ENCODE data around the gene USP3. TPM values are rescaled to one million over a fixed set of nuclear protein-coding genes. Genes with fewer than 3 reads are reported as not detected.

Gene USP3
- total RNA-seq, 2 donors from 2014 or later, result 40.3 to 41.8 TPM

GRCh38 chr15:63559753-63560152 lies 55.4 kb downstream of the USP3 start:
- intact Hi-C loops (cut with DNase I), result loop anchor here in 1 of 2 donors (10.0 kb wide), 1 partner anchor 55 kb away; the partner anchor contains the start of gene USP3
- no peak for DNase-seq (ENCODE audit: low spot score)

DNA sequence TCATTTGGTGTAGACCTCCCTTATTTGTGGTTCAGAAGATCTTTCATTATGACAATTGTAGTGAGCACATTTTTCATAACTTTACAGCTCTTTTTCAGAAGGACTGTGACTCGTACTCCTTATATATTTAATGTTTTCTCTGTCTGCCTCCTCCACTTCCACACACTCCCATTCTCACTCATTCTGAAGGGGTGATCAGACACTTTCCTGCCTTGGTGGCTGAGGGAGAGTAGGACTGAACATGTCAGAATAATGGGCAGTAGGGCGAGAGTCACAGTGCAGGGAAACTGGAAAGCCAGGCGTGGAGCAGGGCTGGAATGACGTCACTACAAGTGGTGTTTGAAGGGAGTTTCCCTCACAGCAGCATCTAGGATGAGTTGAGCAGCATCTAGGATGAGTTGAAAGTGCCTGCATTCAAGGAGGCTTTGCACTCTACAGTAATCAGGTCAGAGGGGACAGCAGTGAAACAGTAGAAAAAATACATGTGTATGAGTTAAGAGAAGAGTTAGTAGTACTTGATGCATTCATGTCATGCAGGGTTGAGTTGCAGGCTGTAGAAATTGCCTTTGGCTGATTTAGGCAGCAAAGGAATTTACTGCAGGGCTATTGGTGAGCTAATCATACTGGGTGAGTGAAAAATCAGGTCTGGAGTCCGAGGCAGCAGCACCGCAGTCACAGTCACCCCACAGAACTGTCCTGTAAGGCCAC lies 56.5 kb downstream of the USP3 start:
- DNase-seq (ENCODE audit: low spot score), result no peak
- intact Hi-C loops (cut with DNase I), result no loop called here

DNA sequence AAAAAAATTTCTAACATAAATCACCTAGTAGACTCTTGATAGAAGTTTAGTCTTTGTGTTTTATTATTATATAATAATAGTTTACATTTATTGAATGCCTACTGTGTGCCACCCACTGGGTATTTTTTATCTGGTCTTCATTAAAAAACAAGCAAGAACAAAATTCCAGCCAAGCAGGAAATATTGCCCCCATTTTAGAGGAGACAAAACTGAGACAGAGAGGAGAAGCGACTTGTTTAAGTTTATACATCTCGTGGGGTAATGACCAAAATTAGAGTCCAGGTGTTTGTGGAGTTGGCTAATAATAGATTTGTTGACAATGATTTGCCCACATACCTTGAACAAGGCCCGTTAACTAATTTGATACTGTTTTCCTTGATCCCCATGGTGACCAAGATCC lies 59.7 kb downstream of the USP3 start:
- DNase-seq (ENCODE audit: low spot score), result no peak
- intact Hi-C loops (cut with DNase I), result no loop called here

GRCh38 chr15:63565536-63566186 lies 61.3 kb downstream of the USP3 start:
- DNase-seq (ENCODE audit: low spot score), result no peak
- intact Hi-C loops (cut with DNase I), result no loop called here

DNA sequence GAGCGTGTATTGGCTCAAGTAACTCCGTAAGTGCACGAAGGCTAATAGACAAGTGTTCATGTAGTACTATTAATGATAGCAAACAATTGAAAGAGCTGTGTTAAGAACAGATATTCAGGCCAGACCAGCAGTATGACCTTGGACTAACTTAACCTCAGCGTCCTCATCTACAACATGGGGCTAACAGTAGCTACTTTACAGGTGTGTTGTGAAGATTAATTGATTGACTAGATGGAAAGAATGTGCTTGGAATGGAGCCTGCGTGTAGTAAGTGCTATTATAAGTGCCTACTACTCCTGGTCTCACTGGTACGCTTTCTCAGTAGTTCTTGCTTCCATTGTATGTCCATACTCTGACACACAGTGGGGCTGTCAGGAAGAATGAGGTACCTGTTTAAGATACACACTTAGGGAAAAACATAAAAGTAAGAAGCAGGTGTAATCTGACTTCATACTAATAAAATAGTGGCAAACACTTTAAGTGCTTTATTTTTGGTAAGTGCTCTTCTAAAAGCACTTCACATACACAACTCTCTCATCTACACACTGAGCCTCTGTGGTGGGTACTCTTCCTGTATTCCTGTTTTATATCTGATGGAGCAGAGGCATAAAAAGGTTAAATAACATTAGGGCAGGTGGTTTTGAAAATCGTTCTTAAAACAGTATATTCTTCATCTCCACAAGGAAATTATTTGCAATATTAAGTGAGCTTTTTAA lies 68.5 kb downstream of the USP3 start:
- DNase-seq (ENCODE audit: low spot score), result no peak
- intact Hi-C loops (cut with DNase I), result no loop called here

GRCh38 chr15:63573533-63573932 lies 69.1 kb downstream of the USP3 start:
- intact Hi-C loops (cut with DNase I), result no loop called here
- DNase-seq (ENCODE audit: low spot score), result no peak

GRCh38 chr15:63575312-63575711 lies 70.9 kb downstream of the USP3 start:
- DNase-seq (ENCODE audit: low spot score), result no peak
- intact Hi-C loops (cut with DNase I), result no loop called here

DNA sequence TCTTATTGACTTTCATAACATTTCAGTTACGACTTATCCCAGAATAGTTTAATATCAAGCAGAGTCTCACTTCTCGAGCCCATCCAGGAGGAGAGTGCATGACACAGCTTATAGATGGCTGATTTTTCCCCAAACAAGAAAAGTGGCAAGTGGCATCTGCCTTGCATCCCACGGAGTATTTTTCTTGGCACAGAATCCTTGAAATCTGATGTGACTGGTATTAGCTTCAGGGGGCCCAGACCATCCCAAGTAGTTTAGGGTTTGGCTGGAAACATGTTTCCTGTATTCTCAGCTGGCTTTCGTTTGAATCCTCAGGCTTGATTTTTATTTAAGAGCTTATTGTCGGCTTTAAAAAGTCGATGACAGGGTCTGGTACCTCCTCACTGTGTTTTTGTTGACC lies 72.0 kb downstream of the USP3 start:
- no peak for DNase-seq (ENCODE audit: low spot score)
- intact Hi-C loops (cut with DNase I), result no loop called here

- no peak for DNase-seq (ENCODE audit: low spot score)
Observed at GRCh38 chr15:63582179-63582578, 77.8 kb downstream of the USP3 start.

DNA sequence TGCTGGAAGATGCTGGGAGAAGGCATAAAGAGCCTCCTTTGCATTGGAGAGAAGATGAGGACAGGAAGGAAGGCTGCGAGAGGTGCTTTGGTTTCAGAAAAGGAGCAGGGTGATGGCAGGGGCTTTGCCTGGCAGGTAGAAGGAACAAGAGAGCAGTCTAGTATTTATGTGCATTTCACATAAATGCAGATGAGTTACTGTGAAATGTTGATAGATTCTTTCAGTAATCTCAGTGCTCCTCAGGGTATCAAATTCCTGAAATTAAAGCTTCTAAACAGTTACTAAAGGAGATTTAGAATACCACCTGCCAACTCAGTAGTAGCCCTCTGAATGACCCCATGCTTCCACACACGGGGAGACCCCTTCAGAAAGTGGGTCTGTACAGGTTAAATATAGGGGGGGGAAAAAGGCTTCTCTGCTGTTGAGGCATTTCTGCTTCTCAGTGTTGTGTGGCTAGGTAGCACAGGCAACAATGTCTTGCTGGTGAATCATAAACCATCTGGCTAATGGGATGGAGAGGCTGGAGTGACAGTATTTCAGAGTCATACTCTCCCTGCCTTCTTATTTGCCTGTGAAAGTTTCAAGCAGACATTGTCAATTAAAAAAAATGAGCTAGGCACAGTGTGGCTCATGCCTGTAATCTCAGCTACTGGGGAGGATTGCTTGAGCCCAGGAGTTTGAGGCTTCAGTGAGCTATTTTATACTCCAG lies 78.5 kb downstream of the USP3 start:
- intact Hi-C loops (cut with DNase I), result no loop called here
- no peak for DNase-seq (ENCODE audit: low spot score)

More at GRCh38 chr15:63582179-63582578, 77.8 kb downstream of the USP3 start:
- intact Hi-C loops (cut with DNase I), result no loop called here

GRCh38 chr15:63586790-63587189 lies 82.4 kb downstream of the USP3 start:
- intact Hi-C loops (cut with DNase I), result no loop called here
- DNase-seq (ENCODE audit: low spot score), result no peak

GRCh38 chr15:63587527-63587926 lies 83.1 kb downstream of the USP3 start:
- intact Hi-C loops (cut with DNase I), result no loop called here
- no peak for DNase-seq (ENCODE audit: low spot score)

GRCh38 chr15:63588826-63589225 lies 84.4 kb downstream of the USP3 start:
- DNase-seq (ENCODE audit: low spot score), result peak; percentile 57
- intact Hi-C loops (cut with DNase I), result no loop called here

GRCh38 chr15:63593705-63594671 lies 89.6 kb downstream of the USP3 start:
- no peak for DNase-seq (ENCODE audit: low spot score)
- intact Hi-C loops (cut with DNase I), result no loop called here

- DNase-seq (ENCODE audit: low spot score), result no peak
- intact Hi-C loops (cut with DNase I), result loop anchor here in 1 of 2 donors (5.0 kb wide), 1 partner anchor 93 kb away; the partner anchor contains the start of gene USP3
Observed at GRCh38 chr15:63595065-63595464, 90.7 kb downstream of the USP3 start.

DNA sequence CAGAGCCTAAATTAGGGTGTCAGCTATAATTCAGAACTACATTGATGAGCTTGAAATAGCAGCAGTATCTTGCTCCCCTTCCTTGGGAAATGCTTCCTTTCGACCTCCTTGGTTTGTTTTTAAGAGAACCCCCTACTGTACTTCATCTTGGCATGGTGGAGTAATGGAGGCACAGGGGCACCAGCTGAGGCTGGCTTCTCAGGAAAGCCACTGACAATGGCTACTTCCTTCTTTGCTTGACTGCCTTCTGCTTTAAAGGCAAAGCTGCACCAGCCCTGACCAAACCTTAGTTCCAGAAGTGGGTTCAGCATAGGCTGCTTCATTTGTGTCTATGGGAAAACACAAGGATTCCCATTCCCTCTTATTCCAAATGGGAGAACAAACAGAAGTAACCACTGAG lies 91.3 kb downstream of the USP3 start:
- intact Hi-C loops (cut with DNase I), result loop anchor here in 1 of 2 donors (5.0 kb wide), 1 partner anchor 93 kb away; the partner anchor contains the start of gene USP3
- DNase-seq (ENCODE audit: low spot score), result no peak

GRCh38 chr15:63596676-63597037 lies 92.3 kb downstream of the USP3 start:
- intact Hi-C loops (cut with DNase I), result loop anchor here in 1 of 2 donors (5.0 kb wide), 1 partner anchor 94 kb away; the partner anchor contains the start of gene USP3
- DNase-seq (ENCODE audit: low spot score), result no peak

DNA sequence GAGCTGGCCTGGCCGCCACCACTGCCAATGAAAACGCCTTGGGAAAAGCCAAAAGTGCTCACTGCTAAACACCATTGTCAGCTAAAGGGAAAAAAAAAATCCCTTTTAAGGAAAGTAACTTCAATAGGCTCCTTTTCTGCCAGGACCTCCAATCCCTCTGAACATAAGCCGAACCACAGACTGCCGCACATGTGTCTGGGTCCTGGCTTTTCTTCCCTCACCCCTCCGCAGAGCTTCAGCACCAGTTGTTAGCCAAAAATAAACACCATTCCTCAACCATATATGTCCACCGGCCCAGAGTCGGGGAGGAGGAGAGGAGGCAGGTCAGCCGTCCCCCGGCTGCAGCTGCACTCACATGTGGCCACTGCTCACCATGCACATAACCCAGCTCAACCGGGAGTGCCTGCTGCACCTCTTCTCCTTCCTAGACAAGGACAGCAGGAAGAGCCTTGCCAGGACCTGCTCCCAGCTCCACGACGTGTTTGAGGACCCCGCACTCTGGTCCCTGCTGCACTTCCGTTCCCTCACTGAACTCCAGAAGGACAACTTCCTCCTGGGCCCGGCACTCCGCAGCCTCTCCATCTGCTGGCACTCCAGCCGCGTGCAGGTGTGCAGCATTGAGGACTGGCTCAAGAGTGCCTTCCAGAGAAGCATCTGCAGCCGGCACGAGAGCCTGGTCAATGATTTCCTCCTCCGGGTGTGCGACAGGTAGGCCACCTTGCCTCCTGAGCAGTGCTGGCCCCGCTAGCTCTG lies 92.8 kb downstream of the USP3 start, which contains the start of gene FBXL22:
Gene FBXL22, plus strand, starts transcription at position 350 of the 753 bp plus-strand sequence. Its CDS starts 6 bp downstream, at position 356.
- DNase-seq (ENCODE audit: low spot score), result no peak
- intact Hi-C loops (cut with DNase I), result loop anchor here in 1 of 2 donors (5.0 kb wide), 1 partner anchor 95 kb away; the partner anchor contains the start of gene USP3
